M059J (cell line): ENCODE data around the gene PPP1R1C. TPM values are rescaled to one million over a fixed set of nuclear protein-coding genes. Genes with fewer than 3 reads are reported as not detected.
"Not testable (repeated sequence)": the region's sequence is repeated elsewhere in the genome, so short reads cannot be mapped to it uniquely, and the experiment has no call there.

Experiments
- DNase-seq: peaks from one replicate; pipeline ENCODE4 v3.0.0-alpha.2; 2012; ENCODE audit warnings: low read depth
- total RNA-seq: library from RNA; depleted of rRNA; stranded (reverse); fragments of >200 nt; shearing (Covaris generic); gene quantifications from 2 replicates; pipeline ENCODE4 v1.2.3, GENCODE V29; 2014; rRNA removed

PPP1R1C gene
- total RNA-seq: 5.2 and 8.4 TPM in 2 replicates

- DNase-seq: no peak
Measured at GRCh38 chr2:181985632-181986205, at the start of gene PPP1R1C. PPP1R1C (plus strand) TSS chr2:181985853; CDS start chr2:181986111, 258 bp downstream.

GRCh38 chr2:181937473-181937872 lies 48.2 kb upstream of the PPP1R1C start:
- DNase-seq: no peak

GRCh38 chr2:181943411-181944124 lies 42.1 kb upstream of the PPP1R1C start:
- DNase-seq: no peak

GRCh38 chr2:181944164-181944913 lies 41.3 kb upstream of the PPP1R1C start:
- DNase-seq: no peak

GRCh38 chr2:181944914-181945291 lies 40.8 kb upstream of the PPP1R1C start:
- no peak for DNase-seq

GRCh38 chr2:181946444-181947127 lies 39.1 kb upstream of the PPP1R1C start:
- no peak for DNase-seq

- no peak for DNase-seq
Measured at GRCh38 chr2:181947273-181947672, 38.4 kb upstream of the PPP1R1C start.

GRCh38 chr2:181948227-181948626 lies 37.4 kb upstream of the PPP1R1C start:
- no peak for DNase-seq

GRCh38 chr2:181949047-181949446 lies 36.6 kb upstream of the PPP1R1C start:
- DNase-seq: peak; percentile 89

- peak; percentile 69 for DNase-seq
Measured at GRCh38 chr2:181952404-181953226, 33.0 kb upstream of the PPP1R1C start.

- peak; percentile 73 for DNase-seq
Measured at GRCh38 chr2:181953881-181954537, 31.6 kb upstream of the PPP1R1C start.

- no peak for DNase-seq
Measured at GRCh38 chr2:181954538-181954883, 31.1 kb upstream of the PPP1R1C start.

GRCh38 chr2:181955010-181955409 lies 30.6 kb upstream of the PPP1R1C start:
- DNase-seq: peak; percentile 85

- DNase-seq: not testable (repeated sequence)
Measured at GRCh38 chr2:181955866-181956265, 29.8 kb upstream of the PPP1R1C start.

GRCh38 chr2:181957668-181958067 lies 28.0 kb upstream of the PPP1R1C start:
- no peak for DNase-seq

- no peak for DNase-seq
Measured at GRCh38 chr2:181958726-181959125, 26.9 kb upstream of the PPP1R1C start.

- no peak for DNase-seq
Measured at GRCh38 chr2:181959508-181959907, 26.1 kb upstream of the PPP1R1C start.

- not testable (repeated sequence) for DNase-seq
Measured at GRCh38 chr2:181961167-181961566, 24.5 kb upstream of the PPP1R1C start.

- DNase-seq: no peak
Measured at GRCh38 chr2:181962142-181962541, 23.5 kb upstream of the PPP1R1C start.

- no peak for DNase-seq
Measured at GRCh38 chr2:181970160-181970794, 15.4 kb upstream of the PPP1R1C start.
